Prostate gland (tissue), 2 donors: Measurements from ENCODE around the gene WDR26.

ENCODE experiments used
- CTCF ChIP-seq, 4 experiments: fragments of 200-600 bp in 2 of 4; fragments of 450-650 bp in 2 of 4; sonication (generic) in 2 of 4; IDR thresholded peaks; 1 replicate in 3 of 4; 2 replicates in 1 of 4; pipeline ENCODE4 v1.5.1; 2016 to 2019; ENCODE audit warnings: antibody characterized with exemption in 4 of 4, mild to moderate bottlenecking in 2 of 4, moderate library complexity in 2 of 4
- POLR2A ChIP-seq: fragments of 450-650 bp; IDR thresholded peaks from one replicate; pipeline ENCODE4 v1.6.1; 2016; ENCODE audit warnings: antibody characterized with exemption, mild to moderate bottlenecking
- POLR2AphosphoS5 ChIP-seq: sonication (generic); formaldehyde crosslinking; IDR thresholded peaks from one replicate; pipeline ENCODE4 v1.6.1; 2017; ENCODE audit warnings: antibody characterized with exemption

- TF ChIP-seq CTCF (IDR thresholded peaks at IDR 0.05) (no peak), POLR2AphosphoS5 (no peak), POLR2A (no peak)
These were observed 9.2 kb downstream of the WDR26 start for GRCh38 chr1:224425279-224425884.
